ENCODE results near the gene EZR. TPM values are rescaled to one million over a fixed set of nuclear protein-coding genes. Genes with fewer than 3 reads are reported as not detected.

EZR gene
- total and polyA plus RNA-seq, 4 experiments from 2014 or later = 260 to 277 (median 266) TPM

DNA sequence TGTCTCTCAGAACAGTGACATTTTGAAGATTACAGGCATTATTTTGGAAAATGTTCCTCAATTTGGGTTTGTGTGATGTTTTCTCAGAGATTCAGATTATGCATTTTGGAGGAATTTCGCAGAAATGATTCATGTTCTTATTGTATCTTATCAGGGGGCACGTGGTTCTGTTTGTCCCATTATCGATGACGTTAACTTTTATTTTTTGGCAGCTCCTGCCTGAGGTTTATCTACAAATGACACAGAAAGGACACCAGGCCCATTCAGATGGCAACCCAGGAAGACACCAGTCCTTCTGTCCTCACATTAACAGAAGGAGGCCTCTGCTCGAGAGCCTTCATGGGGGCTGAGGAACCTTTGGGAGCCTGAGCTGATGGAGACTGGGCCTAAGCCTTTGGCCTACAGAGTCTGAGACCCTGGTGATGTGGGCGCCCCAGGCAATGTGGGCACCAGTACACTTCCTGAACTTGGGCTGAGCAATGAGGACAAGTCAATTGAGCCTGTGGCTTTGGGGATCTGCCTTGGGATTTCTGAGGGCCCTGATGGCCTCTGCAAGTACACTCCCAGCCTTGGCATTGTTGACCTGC is 41.2 kb upstream of the EZR start:
- H3K4me3 Mint-ChIP-seq = no peak overlapping the region
- intact Hi-C loops (cut with micrococcal nuclease) = no loop called here
- no peak overlapping the region for H3K4me3 ChIP-seq (ENCODE audit: low read length in 2 of 2)
- H3K27me3 Mint-ChIP-seq = no peaks in the 10 kb centered on the region
- no peak for DNase-seq
- H3K9me3 ChIP-seq (ENCODE audit: control insufficient read depth in 1 of 2, low read length in 2 of 2) = no peaks in the 10 kb centered on the region
- H3K4me1 Mint-ChIP-seq = peaks cover 3 to 16% (median 4%) of the 10 kb centered on the region in 4 donors
- peak overlapping the region in 1 of 7 donors; percentile 59 for H3K27ac Mint-ChIP-seq
- peaks cover 13% of the 10 kb centered on the region for H3K4me1 ChIP-seq (ENCODE audit: insufficient read depth, low read length)
- H3K9me3 Mint-ChIP-seq = no peaks in the 10 kb centered on the region
- POLR2A ChIA-PET (ENCODE audit: partially characterized antibody) = interaction anchor here (2.0 kb wide), 1 partner anchor 9 kb away, joined by 15 read pairs; no protein-coding TSS in a partner anchor
- no peaks in the 10 kb centered on the region for H3K36me3 Mint-ChIP-seq
- no peaks in the 10 kb centered on the region for H3K27me3 ChIP-seq (ENCODE audit: insufficient read depth, low read length)
- H3K27ac ChIP-seq (ENCODE audit: low read depth, low read length) = no peak overlapping the region
- no peaks in the 10 kb centered on the region for H3K36me3 ChIP-seq (ENCODE audit: insufficient read depth, low read length)
- CTCF ChIA-PET (ENCODE audit: partially characterized antibody) = no interaction called here

DNA sequence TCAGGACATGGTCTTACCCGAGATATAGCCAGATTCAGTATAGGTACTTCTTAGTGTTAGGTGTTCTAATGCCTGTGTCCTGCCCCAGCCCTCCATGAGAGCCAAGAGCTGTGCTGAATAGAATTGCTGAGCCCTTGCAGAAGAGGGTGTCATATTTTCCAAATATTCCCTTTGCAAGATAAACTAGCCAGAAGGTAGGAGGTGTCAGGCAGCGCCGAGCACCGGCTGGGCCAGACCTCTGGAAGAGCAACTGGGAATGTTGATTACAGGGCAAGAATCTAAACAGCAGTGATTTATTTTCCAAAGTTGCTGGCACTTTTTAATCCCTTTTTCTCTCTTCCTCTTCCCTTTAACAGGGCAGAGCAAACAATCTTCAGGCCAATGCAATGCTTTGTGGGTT is 37.1 kb upstream of the EZR start:
- intact Hi-C loops (cut with micrococcal nuclease) = loop anchor here (10.0 kb wide), 1 partner anchor 211 kb away; the partner anchor contains the start of gene DYNLT1
- no peaks in the 10 kb centered on the region for H3K27me3 ChIP-seq (ENCODE audit: insufficient read depth, low read length)
- no peak overlapping the region for H3K4me3 ChIP-seq (ENCODE audit: low read length in 2 of 2)
- peaks cover 4 to 16% (median 11%) of the 10 kb centered on the region in 4 donors for H3K4me1 Mint-ChIP-seq
- H3K27me3 Mint-ChIP-seq = no peaks in the 10 kb centered on the region
- ChIA-PET POLR2A (ENCODE audit: partially characterized antibody) (interaction anchor here (1.2 to 9.6 kb wide), 3 partner anchors 12 to 37 kb away, joined by 3 to 544 read pairs (median 180); partner anchors contain the start of gene EZR), CTCF (ENCODE audit: partially characterized antibody) (interaction anchor here (0.8 kb wide), 1 partner anchor 13 kb away, joined by 3 read pairs; no protein-coding TSS in a partner anchor)
- peaks cover 52% of the 10 kb centered on the region for H3K4me1 ChIP-seq (ENCODE audit: insufficient read depth, low read length)
- H3K4me3 Mint-ChIP-seq = peak overlapping the region in 2 of 8 donors; percentile 13 to 20
- no peaks in the 10 kb centered on the region for H3K36me3 ChIP-seq (ENCODE audit: insufficient read depth, low read length)
- no peak for DNase-seq
- no peaks in the 10 kb centered on the region for H3K9me3 ChIP-seq (ENCODE audit: control insufficient read depth in 1 of 2, low read length in 2 of 2)
- H3K36me3 Mint-ChIP-seq = no peaks in the 10 kb centered on the region
- peak overlapping the region; percentile 35 for H3K27ac ChIP-seq (ENCODE audit: low read depth, low read length)
- H3K9me3 Mint-ChIP-seq = no peaks in the 10 kb centered on the region
- H3K27ac Mint-ChIP-seq = peak overlapping the region in 3 of 7 donors; percentile 87 to 89 (median 87)

DNA sequence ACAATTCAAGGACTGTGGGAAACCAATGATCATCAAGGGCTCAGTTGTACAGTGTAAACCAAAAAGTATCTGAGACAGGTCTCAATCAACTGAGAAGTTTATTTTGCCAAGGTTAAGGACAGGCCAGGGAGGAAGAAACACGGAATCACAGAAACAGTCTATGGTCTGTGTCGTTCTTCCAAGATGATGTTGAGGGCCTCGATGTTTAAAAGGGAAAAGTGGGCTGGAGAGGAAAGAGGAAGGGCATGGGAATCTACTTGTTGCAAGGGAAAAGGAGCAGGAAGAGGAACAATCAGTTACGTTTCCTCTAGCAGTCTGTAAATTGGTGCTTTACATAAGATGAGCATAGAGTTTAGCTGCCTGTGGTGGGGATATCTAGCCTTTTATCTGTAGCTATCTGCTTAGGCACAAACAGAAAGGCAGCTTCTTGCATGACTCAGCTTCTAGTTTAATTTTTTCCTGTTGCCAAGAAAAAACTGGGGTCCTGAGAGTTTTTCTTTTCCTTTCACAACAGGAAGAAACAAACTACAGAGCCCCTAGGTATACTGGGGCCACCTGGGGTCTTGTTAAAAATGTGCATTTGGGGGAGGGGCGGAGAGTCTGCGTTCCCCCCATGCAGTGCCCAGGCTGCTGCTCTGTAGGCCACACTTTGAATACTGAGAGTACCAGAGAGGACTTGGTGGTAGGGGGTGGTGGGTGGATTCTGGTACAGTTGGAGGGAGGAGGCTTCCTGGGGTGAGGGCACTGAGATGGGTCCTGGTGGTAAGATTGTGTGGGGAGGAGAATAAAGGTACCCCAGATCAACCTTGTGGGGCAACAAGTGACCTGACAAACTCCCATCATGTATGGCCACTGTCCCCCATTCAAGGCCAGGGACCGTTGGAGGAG is 35.3 kb upstream of the EZR start:
- Histone ChIP-seq H3K27ac (ENCODE audit: low read depth, low read length) (peak overlapping the region; percentile 91), H3K36me3 (ENCODE audit: insufficient read depth, low read length) (no peaks in the 10 kb centered on the region), H3K4me1 (ENCODE audit: insufficient read depth, low read length) (peaks cover 70% of the 10 kb centered on the region), H3K9me3 (ENCODE audit: control insufficient read depth in 1 of 2, low read length in 2 of 2) (no peaks in the 10 kb centered on the region), H3K27me3 (ENCODE audit: insufficient read depth, low read length) (no peaks in the 10 kb centered on the region), H3K4me3 (ENCODE audit: low read length in 2 of 2) (peak overlapping the region; percentile 53 to 81)
- ChIA-PET POLR2A (ENCODE audit: partially characterized antibody) (interaction anchor here (0.6 to 9.6 kb wide), 28 partner anchors 9 to 210 kb away, joined by 3 to 544 read pairs (median 5); partner anchors contain the start of genes DYNLT1, EZR, SYTL3 and TAGAP), CTCF (ENCODE audit: partially characterized antibody) (interaction anchor here (1.0 to 5.1 kb wide), 7 partner anchors 14 to 118 kb away, joined by 3 to 58 read pairs (median 4); no protein-coding TSS in a partner anchor)
- Mint-ChIP-seq H3K27ac (no peak overlapping the region), H3K9me3 (peaks cover 0 to 2% (median 0%) of the 10 kb centered on the region in 8 donors), H3K4me1 (peaks cover 18 to 31% (median 24%) of the 10 kb centered on the region in 4 donors), H3K27me3 (no peaks in the 10 kb centered on the region), H3K36me3 (no peaks in the 10 kb centered on the region), H3K4me3 (no peak overlapping the region)
- intact Hi-C loops (cut with micrococcal nuclease) = loop anchor here (5.0 to 10.0 kb wide), 2 partner anchors 188 to 210 kb away; partner anchors contain the start of genes DYNLT1 and TAGAP
- peak; percentile 56 to 78 (median 71) for DNase-seq

DNA sequence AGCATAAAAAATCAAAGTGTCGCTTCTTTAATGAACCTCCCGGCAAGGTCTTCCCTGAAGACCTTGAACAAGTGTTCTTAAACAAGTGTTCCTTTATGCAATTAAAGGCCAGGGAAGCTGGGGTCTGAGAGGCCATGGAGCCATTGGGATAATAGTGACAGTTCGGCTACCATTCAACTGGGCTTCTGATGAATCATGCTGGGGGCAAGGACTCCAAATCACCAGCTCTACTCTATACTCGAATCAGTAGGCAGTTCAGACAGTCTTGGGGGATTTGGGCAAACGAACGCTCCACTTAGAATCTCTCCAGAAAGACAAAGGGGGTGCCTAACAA is 34.7 kb upstream of the EZR start:
- ChIA-PET POLR2A (ENCODE audit: partially characterized antibody) (interaction anchor here (0.7 to 9.6 kb wide), 32 partner anchors 9 to 210 kb away, joined by 3 to 544 read pairs (median 5); partner anchors contain the start of genes DYNLT1, EZR, SYTL3 and TAGAP), CTCF (ENCODE audit: partially characterized antibody) (interaction anchor here (0.9 to 5.1 kb wide), 7 partner anchors 14 to 117 kb away, joined by 3 to 58 read pairs (median 4); no protein-coding TSS in a partner anchor)
- H3K9me3 Mint-ChIP-seq = peaks cover 0 to 2% (median 0%) of the 10 kb centered on the region in 8 donors

DNA sequence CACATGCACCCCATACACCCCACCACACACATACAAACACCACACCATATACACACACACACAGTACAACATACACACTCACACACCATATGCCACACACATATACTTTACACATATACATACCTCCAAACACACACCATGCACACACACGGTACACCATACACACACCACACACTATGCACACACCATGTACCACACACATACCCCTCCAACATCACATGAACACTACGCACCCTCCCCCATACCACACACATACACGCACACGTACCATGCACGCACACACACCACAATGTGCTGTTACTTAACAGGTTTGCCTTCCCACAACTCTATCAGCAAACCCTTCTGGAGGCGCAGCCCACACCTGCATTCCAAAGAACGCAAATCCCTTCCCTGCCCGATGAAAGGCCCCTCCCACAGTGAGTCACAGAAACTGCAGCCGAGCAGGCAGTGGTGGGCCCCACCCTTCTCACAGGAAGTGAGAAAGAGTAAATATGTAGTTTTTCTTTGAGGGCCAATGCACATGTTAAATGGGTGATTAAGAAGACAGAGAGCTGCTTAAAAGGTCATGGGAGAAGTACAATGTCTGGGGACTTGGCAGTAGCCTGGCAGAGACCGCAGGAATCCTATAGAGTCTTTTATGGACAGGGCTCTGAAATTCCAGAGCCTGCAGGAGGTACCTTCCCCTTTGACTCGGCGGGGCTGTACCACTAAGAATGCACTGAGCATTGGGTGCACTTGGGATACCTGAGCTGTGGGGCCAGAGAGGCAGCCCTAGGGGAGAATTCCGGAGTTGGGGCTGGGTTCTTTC is 34.1 kb upstream of the EZR start:
- H3K4me3 ChIP-seq (ENCODE audit: low read length in 2 of 2) = peak overlapping the region; percentile 53 to 81
- intact Hi-C loops (cut with micrococcal nuclease) = loop anchor here (1.0 to 10.0 kb wide), 5 partner anchors 16 to 208 kb away; partner anchors contain the start of genes DYNLT1 and TAGAP
- H3K27ac ChIP-seq (ENCODE audit: low read depth, low read length) = peak overlapping the region; percentile 91
- H3K36me3 Mint-ChIP-seq = no peaks in the 10 kb centered on the region
- no peak overlapping the region for H3K27ac Mint-ChIP-seq
- H3K9me3 ChIP-seq (ENCODE audit: control insufficient read depth in 1 of 2, low read length in 2 of 2) = no peaks in the 10 kb centered on the region
- H3K9me3 Mint-ChIP-seq = peaks cover 0 to 2% (median 0%) of the 10 kb centered on the region in 8 donors
- H3K4me3 Mint-ChIP-seq = no peak overlapping the region
- ChIA-PET CTCF (ENCODE audit: partially characterized antibody) (interaction anchor here (0.9 to 5.1 kb wide), 5 partner anchors 15 to 117 kb away, joined by 3 to 58 read pairs (median 4); no protein-coding TSS in a partner anchor), POLR2A (ENCODE audit: partially characterized antibody) (interaction anchor here (0.7 to 9.6 kb wide), 32 partner anchors 8 to 209 kb away, joined by 3 to 544 read pairs (median 5); partner anchors contain the start of genes DYNLT1, EZR, SYTL3 and TAGAP)
- H3K4me1 Mint-ChIP-seq = peaks cover 27 to 37% (median 29%) of the 10 kb centered on the region in 4 donors
- DNase-seq = peak; percentile 87 to 97 (median 93)
- H3K27me3 ChIP-seq (ENCODE audit: insufficient read depth, low read length) = no peaks in the 10 kb centered on the region
- peaks cover 74% of the 10 kb centered on the region for H3K4me1 ChIP-seq (ENCODE audit: insufficient read depth, low read length)
- no peaks in the 10 kb centered on the region for H3K36me3 ChIP-seq (ENCODE audit: insufficient read depth, low read length)
- H3K27me3 Mint-ChIP-seq = no peaks in the 10 kb centered on the region

More for the DNA sequence above, 34.7 kb upstream of the EZR start:
- Mint-ChIP-seq H3K27me3 (no peaks in the 10 kb centered on the region), H3K4me3 (no peak overlapping the region), H3K36me3 (no peaks in the 10 kb centered on the region), H3K27ac (no peak overlapping the region), H3K4me1 (peaks cover 24 to 37% (median 28%) of the 10 kb centered on the region in 4 donors)
- H3K4me3 ChIP-seq (ENCODE audit: low read length in 2 of 2) = peak overlapping the region; percentile 53 to 81
- no peaks in the 10 kb centered on the region for H3K36me3 ChIP-seq (ENCODE audit: insufficient read depth, low read length)
- peak overlapping the region; percentile 91 for H3K27ac ChIP-seq (ENCODE audit: low read depth, low read length)
- no peaks in the 10 kb centered on the region for H3K27me3 ChIP-seq (ENCODE audit: insufficient read depth, low read length)
- H3K9me3 ChIP-seq (ENCODE audit: control insufficient read depth in 1 of 2, low read length in 2 of 2) = no peaks in the 10 kb centered on the region
- DNase-seq = no peak
- intact Hi-C loops (cut with micrococcal nuclease) = loop anchor here (1.0 to 10.0 kb wide), 5 partner anchors 15 to 209 kb away; partner anchors contain the start of genes DYNLT1 and TAGAP
- peaks cover 74% of the 10 kb centered on the region for H3K4me1 ChIP-seq (ENCODE audit: insufficient read depth, low read length)
